ENCODE data around the gene POLR3K.
A peak's percentile ranks its signal among the peaks of the same experiment; 100 is the strongest.

The POLR3K gene

GRCh38 chr16:53346-54236 is at the start of gene POLR3K, which contains the start of gene SNRNP25:
TSS of gene POLR3K (minus strand) at chr16:53608. CDS start at chr16:53586, 22 bp downstream.
TSS of gene SNRNP25 (plus strand) at chr16:53828. CDS start at chr16:54017, 189 bp downstream.
- peak; percentile 97 for DNase-seq

GRCh38 chr16:102060-102855 is 48.9 kb upstream of the POLR3K start:
- DNase-seq: no peak

- no peak for DNase-seq
Measured at GRCh38 chr16:101586-101985, 48.2 kb upstream of the POLR3K start.

- DNase-seq: no peak
Measured at GRCh38 chr16:100989-101388, 47.6 kb upstream of the POLR3K start.

GRCh38 chr16:97822-98221 is 44.4 kb upstream of the POLR3K start:
- DNase-seq: no peak

GRCh38 chr16:96935-97381 is 43.5 kb upstream of the POLR3K start:
- DNase-seq: peak; percentile 88 to 89

GRCh38 chr16:94918-95265 is 41.5 kb upstream of the POLR3K start:
- no peak for DNase-seq

GRCh38 chr16:92431-93339 is 39.3 kb upstream of the POLR3K start:
- DNase-seq: no peak

- DNase-seq: no peak
Measured at GRCh38 chr16:91484-91883, 38.1 kb upstream of the POLR3K start.

GRCh38 chr16:89391-90302 is 36.2 kb upstream of the POLR3K start:
- no peak for DNase-seq

- DNase-seq: no peak
Measured at GRCh38 chr16:88613-89012, 35.2 kb upstream of the POLR3K start.

- no peak for DNase-seq
Measured at GRCh38 chr16:86483-86952, 33.1 kb upstream of the POLR3K start.

GRCh38 chr16:85865-86264 is 32.5 kb upstream of the POLR3K start:
- DNase-seq: no peak

GRCh38 chr16:85407-85782 is 32.0 kb upstream of the POLR3K start:
- DNase-seq: no peak

GRCh38 chr16:84718-85406 is 31.5 kb upstream of the POLR3K start:
- DNase-seq: peak; percentile 58 to 76

- no peak for DNase-seq
Measured at GRCh38 chr16:83781-84615, 30.6 kb upstream of the POLR3K start.

- no peak for DNase-seq
Measured at GRCh38 chr16:83060-83603, 29.7 kb upstream of the POLR3K start.

GRCh38 chr16:79151-80054 is 26.0 kb upstream of the POLR3K start:
- peak in 1 of 2 donors; percentile 45 for DNase-seq
